Activated B cell treated with CpG ODN at 0.5 μM for 24 hours (primary cell): Measurements from ENCODE around the gene FGFR3. TPM values are rescaled to one million over a fixed set of nuclear protein-coding genes. Genes with fewer than 3 reads are reported as not detected.

Source experiments
- ATAC-seq: fragments of 200-7000 bp; cut with Tn5 transposase; one replicate; pipeline ENCODE4 v1.10.0; 2021; ENCODE audit warnings: low read depth, mild to moderate bottlenecking, moderate library complexity
- CTCF ChIA-PET: fragments of 350-600 bp; sonication (Branson Sonifier 250); formaldehyde crosslinking; loops from one replicate; lab custom pipeline; 2021; ENCODE audit warnings: antibody characterized with exemption; lab: Charles Lee
- POLR2A ChIA-PET: fragments of 350-600 bp; sonication (Branson Sonifier 250); formaldehyde crosslinking; loops from one replicate; lab custom pipeline; 2021; ENCODE audit warnings: antibody characterized with exemption; lab: Charles Lee
- DNase-seq: peaks from one replicate; pipeline ENCODE4 v3.0.0; 2022
- H3K27ac Mint-ChIP-seq: one replicate; pipeline ENCODE4 v1.8.0; 2020; ENCODE audit warnings: mixed read lengths
- H3K27me3 Mint-ChIP-seq: one replicate; pipeline ENCODE4 v1.8.0; 2021; ENCODE audit warnings: mixed read lengths
- H3K36me3 Mint-ChIP-seq: one replicate; pipeline ENCODE4 v1.8.0; 2021; ENCODE audit warnings: low read depth, mixed read lengths
- H3K4me1 Mint-ChIP-seq: one replicate; pipeline ENCODE4 v1.8.0; 2021; ENCODE audit warnings: mixed read lengths
- H3K4me3 Mint-ChIP-seq: one replicate; pipeline ENCODE4 v1.8.0; 2020; ENCODE audit warnings: mild to moderate bottlenecking, mixed read lengths
- H3K9me3 Mint-ChIP-seq: one replicate; pipeline ENCODE4 v1.8.0; 2020; ENCODE audit warnings: mixed read lengths
- CTCF ChIP-seq: fragments of 200-600 bp; IDR thresholded peaks from one replicate; pipeline ENCODE4 v1.8.0; 2022; ENCODE audit warnings: antibody characterized with exemption, mild to moderate bottlenecking
- intact Hi-C: fragments of 100-400 bp; cut with micrococcal nuclease; formaldehyde crosslinking; loops from one replicate; pipeline ENCODE4 v1.15.1; 2024
- total RNA-seq: library from RNA; stranded (reverse); gene quantifications from 2 replicates; pipeline ENCODE4 v1.2.3, GENCODE V29; 2022

FGFR3 gene
- total RNA-seq, 1 donor from 2014 or later: 0.40 TPM

GRCh38 chr4:1796486-1797204 is 3.6 kb downstream of the FGFR3 start:
- POLR2A ChIA-PET: no interaction called here
- Mint-ChIP-seq H3K9me3 (no peaks in the 10 kb centered on the region), H3K27ac (no peak overlapping the region), H3K36me3 (no peaks in the 10 kb centered on the region), H3K27me3 (peaks cover 20% of the 10 kb centered on the region), H3K4me3 (no peak overlapping the region), H3K4me1 (peaks cover 2% of the 10 kb centered on the region)
- ATAC-seq: no peak
- CTCF ChIA-PET: no interaction called here
- no peak for TF ChIP-seq CTCF
- DNase-seq: no peak
- intact Hi-C loops: no loop called here

DNA sequence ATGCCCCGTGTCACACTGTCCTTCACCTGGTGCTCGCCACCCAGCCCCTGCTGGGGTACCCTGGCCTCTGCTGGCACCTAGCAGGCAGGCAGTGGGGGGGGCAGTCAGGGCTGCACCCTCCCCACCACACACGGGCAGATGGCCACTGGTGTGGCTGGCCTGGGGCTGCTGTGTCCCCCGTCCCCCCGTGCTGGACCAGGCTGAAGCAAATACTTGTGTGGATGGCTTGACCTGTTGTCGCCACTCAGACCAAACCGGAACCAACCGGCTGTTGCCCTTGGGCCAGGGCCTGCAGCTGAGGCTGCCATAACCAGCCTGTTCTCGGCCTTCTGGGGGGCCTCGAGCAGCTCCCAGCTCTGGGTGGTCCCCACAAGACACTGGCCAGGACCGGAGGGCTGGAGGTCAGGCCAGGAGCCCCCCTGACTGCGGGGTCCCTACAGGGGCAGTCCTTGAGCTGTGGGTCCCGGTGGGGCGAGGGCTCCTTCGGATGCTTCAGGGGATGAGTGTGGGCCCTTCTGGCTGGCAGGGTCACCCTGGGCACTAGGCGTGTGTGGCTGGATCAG is 4.3 kb downstream of the FGFR3 start:
- CTCF ChIA-PET: no interaction called here
- H3K36me3 Mint-ChIP-seq: no peaks in the 10 kb centered on the region
- DNase-seq (no peak), ATAC-seq (no peak)
- peaks cover 19% of the 10 kb centered on the region for H3K27me3 Mint-ChIP-seq
- POLR2A ChIA-PET: no interaction called here
- no peaks in the 10 kb centered on the region for H3K9me3 Mint-ChIP-seq
- peaks cover 2% of the 10 kb centered on the region for H3K4me1 Mint-ChIP-seq
- TF ChIP-seq CTCF: no peak
- no peak overlapping the region for H3K27ac Mint-ChIP-seq
- intact Hi-C loops: no loop called here
- no peak overlapping the region for H3K4me3 Mint-ChIP-seq

DNA sequence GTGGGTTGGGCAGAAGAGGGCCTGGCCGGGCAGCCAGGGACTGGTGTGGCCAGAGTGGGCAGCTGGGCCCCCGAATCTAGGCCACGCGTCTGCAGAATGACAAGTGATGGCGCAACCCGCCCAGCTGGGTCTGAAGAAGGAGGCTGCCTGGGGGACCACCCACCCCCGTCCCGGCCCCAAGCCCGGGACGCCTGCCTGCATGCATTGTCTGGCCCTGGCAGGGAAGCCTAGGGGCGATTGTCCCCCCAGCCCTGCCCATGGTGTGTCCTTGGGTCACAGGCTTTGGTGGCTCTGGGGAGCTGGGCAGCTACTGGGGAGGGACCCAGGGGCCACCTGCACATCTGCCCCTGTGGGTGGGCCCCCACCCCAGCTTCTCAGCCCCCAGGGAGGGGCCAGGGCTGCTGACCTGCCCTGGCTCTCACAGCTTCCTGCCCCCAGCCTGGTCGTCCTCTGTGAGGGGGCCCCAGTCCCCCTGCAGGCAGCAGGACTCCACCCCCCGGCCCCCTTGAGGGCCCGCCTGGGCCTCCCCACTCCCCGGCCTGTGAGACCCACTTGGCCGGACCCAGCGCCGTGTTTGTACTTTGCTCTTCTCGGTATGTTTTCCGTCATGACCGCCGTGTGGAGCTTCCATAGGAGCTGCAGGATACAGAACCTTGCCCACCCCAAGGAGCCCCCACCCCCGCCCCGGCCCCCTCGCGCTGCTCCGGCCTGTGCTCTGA is 4.9 kb downstream of the FGFR3 start:
- CTCF ChIA-PET: no interaction called here
- no peak for ATAC-seq
- intact Hi-C loops: no loop called here
- Mint-ChIP-seq H3K27me3 (peaks cover 19% of the 10 kb centered on the region), H3K4me3 (no peak overlapping the region), H3K9me3 (no peaks in the 10 kb centered on the region), H3K4me1 (peaks cover 2% of the 10 kb centered on the region), H3K27ac (no peak overlapping the region), H3K36me3 (no peaks in the 10 kb centered on the region)
- POLR2A ChIA-PET: no interaction called here
- no peak for TF ChIP-seq CTCF
- DNase-seq: no peak

DNA sequence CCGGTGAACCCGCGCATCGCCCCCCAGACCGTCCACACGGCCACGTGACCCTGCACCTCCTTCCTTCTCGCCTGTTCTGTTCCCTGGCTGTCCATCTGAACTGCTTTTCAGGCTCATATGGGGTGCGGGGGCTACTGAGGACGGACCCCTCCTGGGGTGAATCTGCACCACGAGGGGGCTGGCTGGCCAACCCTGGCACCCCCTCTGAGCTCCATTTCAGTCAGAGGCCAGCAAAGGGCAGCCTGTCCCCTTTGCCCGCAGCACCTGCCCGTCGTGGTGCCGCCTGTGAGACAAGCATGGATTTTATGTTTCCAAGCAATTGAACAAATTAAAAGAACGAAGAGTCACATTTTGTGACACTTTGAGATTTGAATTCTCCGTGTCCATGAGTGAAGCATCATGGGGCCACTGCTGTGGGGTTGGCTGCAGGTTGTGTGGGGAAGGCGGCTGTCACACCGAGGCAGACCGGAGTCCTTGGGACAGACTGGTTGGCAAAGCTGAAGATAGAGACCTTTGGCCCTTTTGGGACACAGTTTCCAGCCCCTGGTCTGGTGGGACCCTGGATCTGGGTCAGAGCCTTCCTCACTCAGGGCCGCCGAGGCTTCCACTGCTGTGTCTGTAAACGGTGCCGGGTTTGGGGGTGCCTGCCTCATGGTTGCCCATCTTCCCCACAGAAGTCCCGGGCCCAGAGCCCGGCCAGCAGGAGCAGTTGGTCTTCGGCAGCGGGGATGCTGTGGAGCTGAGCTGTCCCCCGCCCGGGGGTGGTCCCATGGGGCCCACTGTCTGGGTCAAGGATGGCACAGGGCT is 5.7 kb downstream of the FGFR3 start:
- Mint-ChIP-seq H3K4me3 (no peak overlapping the region), H3K27ac (no peak overlapping the region), H3K4me1 (peaks cover 2% of the 10 kb centered on the region), H3K36me3 (no peaks in the 10 kb centered on the region), H3K27me3 (peaks cover 19% of the 10 kb centered on the region), H3K9me3 (no peaks in the 10 kb centered on the region)
- ATAC-seq (no peak), DNase-seq (no peak)
- ChIA-PET CTCF (no interaction called here), POLR2A (no interaction called here)
- intact Hi-C loops: no loop called here
- TF ChIP-seq CTCF: no peak
